HCT116 (cell line): ENCODE measurements around the gene SLC9A9. TPM values are rescaled to one million over a fixed set of nuclear protein-coding genes. Genes with fewer than 3 reads are reported as not detected.

Experiments used
- ATAC-seq: fragments of 200-7000 bp; cut with Tn5 transposase; 2 replicates; pipeline ENCODE4 v1.9.1; 2020; ENCODE audit warnings: mild to moderate bottlenecking, moderate library complexity
- BruUV-seq: library from RNA; stranded (reverse); fragments of 400-500 nt; replicated peaks from 2 replicates; lab custom pipeline; 2021; lab: Mats Ljungman, UMichigan
- CTCF ChIA-PET: fragments of 300-600 bp; sonication (Branson Sonifier 250); formaldehyde crosslinking; loops from one replicate; lab custom pipeline; 2021; ENCODE audit warnings: antibody characterized with exemption; lab: Charles Lee
- POLR2A ChIA-PET: fragments of 300-600, 350-600 bp; sonication (Branson Sonifier 250); formaldehyde crosslinking; loops from one replicate; lab custom pipeline; 2021; ENCODE audit warnings: antibody characterized with exemption; lab: Charles Lee
- RAD21 ChIA-PET, 2 experiments: fragments of 300-600 bp; sonication (Branson Sonifier 250); formaldehyde crosslinking; loops; one replicate each; lab custom pipeline; 2023; ENCODE audit warnings: low total read pairs in 2 of 2; ENCODE audit not compliant: uncharacterized antibody in 2 of 2, unreplicated experiment in 2 of 2, low non-redundant PET in 1 of 2; lab: Charles Lee
- DNase-seq: peaks from one replicate; pipeline ENCODE4 v3.0.0-alpha.2; 2010; ENCODE audit warnings: low read depth, low spot score
- H2AFZ ChIP-seq: fragments of 200-600 bp; shearing (Covaris generic), sonication (generic); 2 replicates; pipeline ENCODE4 v1.6.1; 2017; ENCODE audit warnings: low read depth, mixed run types, mixed read lengths, antibody characterized with exemption, low read length; ENCODE audit not compliant: poor library complexity, severe bottlenecking
- H3K27ac ChIP-seq: 2 replicates; pipeline ENCODE4 v1.5.1; 2012; ENCODE audit warnings: low read depth, low read length
- H3K27me3 ChIP-seq: fragments of 200-600 bp; sonication (generic); 2 replicates; pipeline ENCODE4 v1.6.1; 2016; ENCODE audit warnings: mixed run types, low read length, mixed read lengths; ENCODE audit not compliant: insufficient read depth
- H3K36me3 ChIP-seq, 2 experiments: fragments of 200-500 bp in 1 of 2; fragments of 200-600 bp in 1 of 2; sonication (Bioruptor generic) in 1 of 2; sonication (generic) in 1 of 2; 2 replicates each; pipeline versions ENCODE4 v1.5.1 to v1.6.1; 2014 to 2016; ENCODE audit warnings: low read length in 2 of 2, inconsistent platforms in 1 of 2, mixed read lengths in 1 of 2, mixed run types in 1 of 2; ENCODE audit not compliant: insufficient read depth in 2 of 2, control insufficient read depth in 1 of 2
- H3K4me1 ChIP-seq, 2 experiments: fragments of 200-600 bp in 1 of 2; sonication (generic) in 1 of 2; 2 replicates each; pipeline versions ENCODE4 v1.5.1 to v1.6.1; 2012 to 2017; ENCODE audit warnings: low read length in 2 of 2, inconsistent platforms in 1 of 2, mild to moderate bottlenecking in 1 of 2, mixed read lengths in 1 of 2, mixed run types in 1 of 2, moderate library complexity in 1 of 2; ENCODE audit not compliant: insufficient read depth in 2 of 2, control insufficient read depth in 1 of 2
- H3K4me2 ChIP-seq: fragments of 200-600 bp; sonication (generic); 2 replicates; pipeline ENCODE4 v1.6.1; 2017; ENCODE audit warnings: mixed run types, low read length, mixed read lengths
- H3K4me3 ChIP-seq, 2 experiments: fragments of 200-600 bp in 1 of 2; sonication (generic) in 1 of 2; replicated peaks in 1 of 2; 2 replicates each; pipeline ENCODE4 v1.5.1; 2011 to 2016; ENCODE audit warnings: low read length in 2 of 2, control low read depth in 1 of 2, low read depth in 1 of 2, mild to moderate bottlenecking in 1 of 2, mixed read lengths in 1 of 2, mixed run types in 1 of 2
- H3K79me2 ChIP-seq: fragments of 200-600 bp; sonication (generic); 2 replicates; pipeline ENCODE4 v1.6.1; 2017; ENCODE audit warnings: mild to moderate bottlenecking, mixed run types, low read length, moderate library complexity, mixed read lengths; ENCODE audit not compliant: insufficient read depth
- H3K9ac ChIP-seq: fragments of 200-600 bp; sonication (generic); 2 replicates; pipeline ENCODE4 v1.6.1; 2016; ENCODE audit warnings: low read length, mixed read lengths
- H3K9me2 ChIP-seq: fragments of 200-600 bp; sonication (generic), shearing (Covaris generic); 2 replicates; pipeline ENCODE4 v1.6.1; 2017; ENCODE audit warnings: mixed run types, mild to moderate bottlenecking, moderate library complexity; ENCODE audit not compliant: insufficient read depth
- H3K9me3 ChIP-seq, 2 experiments: fragments of 200-500 bp in 1 of 2; fragments of 200-600 bp in 1 of 2; sonication (Bioruptor generic) in 1 of 2; sonication (generic) in 1 of 2; 2 replicates each; pipeline ENCODE4 v1.6.1; 2014 to 2017; ENCODE audit warnings: low read length in 2 of 2, mixed read lengths in 2 of 2, inconsistent platforms in 1 of 2, low read depth in 1 of 2, mild to moderate bottlenecking in 1 of 2, mixed run types in 1 of 2, moderate library complexity in 1 of 2; ENCODE audit not compliant: control insufficient read depth in 1 of 2, insufficient read depth in 1 of 2
- H4K20me1 ChIP-seq: fragments of 200-600 bp; sonication (generic), shearing (Covaris generic); 2 replicates; pipeline ENCODE4 v1.6.1; 2017; ENCODE audit warnings: mixed run types, mild to moderate bottlenecking, moderate library complexity; ENCODE audit not compliant: insufficient read depth
- ATF3 ChIP-seq: IDR thresholded peaks from 2 replicates; pipeline ENCODE4 v1.6.1; 2012
- CEBPB ChIP-seq: IDR thresholded peaks from 2 replicates; pipeline ENCODE4 v1.6.1; 2012; ENCODE audit warnings: low read depth
- ELF1 ChIP-seq: IDR thresholded peaks from 2 replicates; pipeline ENCODE4 v1.6.1; 2012; ENCODE audit warnings: low read depth, borderline replicate concordance
- EZH2 ChIP-seq: fragments of 200-600 bp; sonication (generic); IDR thresholded peaks from 2 replicates; pipeline ENCODE4 v1.6.1; 2017; ENCODE audit warnings: antibody characterized with exemption, mixed run types
- EZH2phosphoT487 ChIP-seq: fragments of 200-600 bp; IDR thresholded peaks from 2 replicates; pipeline ENCODE4 v1.6.1; 2018; ENCODE audit warnings: antibody characterized with exemption, borderline replicate concordance
- RAD21 ChIP-seq: IDR thresholded peaks from 2 replicates; pipeline ENCODE4 v1.6.1; 2012; ENCODE audit warnings: low read depth, mild to moderate bottlenecking
- SIN3A ChIP-seq: IDR thresholded peaks from 2 replicates; pipeline ENCODE4 v1.6.1; 2012; ENCODE audit warnings: low read depth
- SP1 ChIP-seq: IDR thresholded peaks from 2 replicates; pipeline ENCODE4 v1.6.1; 2012; ENCODE audit warnings: low read depth
- TCF7L2 ChIP-seq: IDR thresholded peaks from 2 replicates; pipeline ENCODE4 v1.7.0; 2011; ENCODE audit warnings: borderline replicate concordance, inconsistent platforms; ENCODE audit not compliant: insufficient read depth, insufficient read length; ENCODE audit errors: extremely low read depth
- intact Hi-C: fragments of 100-400 bp; cut with micrococcal nuclease; formaldehyde crosslinking; loops from 2 replicates; pipeline ENCODE4 v1.10.0; 2022
- total RNA-seq: library from RNA; stranded (reverse); gene quantifications from one replicate; pipeline ENCODE4 v1.2.1, GENCODE V29; 2021; ENCODE audit not compliant: unreplicated experiment

SLC9A9 gene
- total RNA-seq, 1 experiment from 2014 or later, result 0.20 TPM

- Histone ChIP-seq H3K9ac (no peak overlapping the region), H3K4me3 (no peak overlapping the region), H3K27ac (no peak overlapping the region), H3K36me3 (no peaks in the 10 kb centered on the region), H4K20me1 (no peaks in the 10 kb centered on the region), H2AFZ (no peak overlapping the region), H3K79me2 (no peaks in the 10 kb centered on the region), H3K4me2 (no peak overlapping the region), H3K27me3 (no peaks in the 10 kb centered on the region), H3K4me1 (no peaks in the 10 kb centered on the region), H3K9me3 (no peaks in the 10 kb centered on the region), H3K9me2 (no peaks in the 10 kb centered on the region)
- BruUV-seq, result no TSS peak
- ATAC-seq (no peak), DNase-seq (no peak)
- ChIA-PET POLR2A (no interaction called here), RAD21 (no interaction called here), CTCF (no interaction called here)
- no peak for TF ChIP-seq ELF1
- intact Hi-C loops, result no loop called here
These were observed 263.8 kb downstream of the SLC9A9 start for GRCh38 chr3:143584474-143584873.

GRCh38 chr3:143581972-143582722 lies 266.1 kb downstream of the SLC9A9 start:
- ChIA-PET POLR2A (no interaction called here), RAD21 (no interaction called here), CTCF (no interaction called here)
- intact Hi-C loops, result no loop called here
- no peak for DNase-seq
- H3K9me2 ChIP-seq, result no peaks in the 10 kb centered on the region
- TF ChIP-seq CEBPB (no peak), SIN3A (no peak), EZH2 (no peak), SP1 (no peak), ATF3 (no peak), TCF7L2 (no peak), EZH2phosphoT487 (no peak), RAD21 (no peak)
- no peaks in the 10 kb centered on the region for H4K20me1 ChIP-seq
- H3K4me3 ChIP-seq, result no peak overlapping the region
- no peak overlapping the region for H3K9ac ChIP-seq
- H3K4me2 ChIP-seq, result no peak overlapping the region
- no TSS peak for BruUV-seq
- ATAC-seq, result no peak
- H2AFZ ChIP-seq, result no peak overlapping the region
- H3K27ac ChIP-seq, result no peak overlapping the region
- no peaks in the 10 kb centered on the region for H3K9me3 ChIP-seq
- no peaks in the 10 kb centered on the region for H3K79me2 ChIP-seq
- H3K27me3 ChIP-seq, result no peaks in the 10 kb centered on the region
- H3K4me1 ChIP-seq, result no peaks in the 10 kb centered on the region
- H3K36me3 ChIP-seq, result no peaks in the 10 kb centered on the region
